Esophagus muscularis mucosa (tissue), 4 donors: ENCODE data around the gene B3GALT2. TPM values are rescaled to one million over a fixed set of nuclear protein-coding genes. Genes with fewer than 3 reads are reported as not detected.
"Not testable (repeated sequence)": the region's sequence is repeated elsewhere in the genome, so short reads cannot be mapped to it uniquely, and the experiment has no call there.

Source experiments
- DNase-seq: peaks from one replicate; pipeline ENCODE4 v3.0.0-alpha.2; 2017; ENCODE audit errors: extremely low spot score
- H3K27ac ChIP-seq, 4 donors: fragments of 200-600 bp; sonication (generic); replicated peaks in 1 of 4; 1 replicate in 3 of 4; 2 replicates in 1 of 4; pipeline ENCODE4 v1.5.1; 2016 to 2019; ENCODE audit warnings: mild to moderate bottlenecking in 1 of 4
- H3K27me3 ChIP-seq, 4 donors: fragments of 200-600 bp; sonication (generic); one replicate each; pipeline versions ENCODE4 v1.5.1 to v1.6.0; 2016 to 2019
- H3K36me3 ChIP-seq, 4 donors: fragments of 200-600 bp; sonication (generic); one replicate each; pipeline ENCODE4 v1.5.1; 2016 to 2019
- H3K4me1 ChIP-seq, 4 donors: fragments of 200-600 bp; sonication (generic); one replicate each; pipeline ENCODE4 v1.5.1; 2016 to 2019
- H3K4me3 ChIP-seq, 4 donors: fragments of 200-600 bp; sonication (generic); 1 replicate in 2 of 4; 2 replicates in 2 of 4; pipeline ENCODE4 v1.5.1; 2016 to 2019; ENCODE audit warnings: mild to moderate bottlenecking in 4 of 4, moderate library complexity in 1 of 4
- H3K9me3 ChIP-seq, 4 donors: fragments of 200-600 bp; sonication (generic); 1 replicate in 3 of 4; 2 replicates in 1 of 4; pipeline ENCODE4 v1.5.1; 2016 to 2019
- EP300 ChIP-seq: sonication (generic); formaldehyde crosslinking; IDR thresholded peaks from one replicate; pipeline ENCODE4 v1.6.1; 2017; ENCODE audit warnings: antibody characterized with exemption
- POLR2A ChIP-seq: fragments of 450-650 bp; IDR thresholded peaks from one replicate; pipeline ENCODE4 v1.6.1; 2017; ENCODE audit warnings: antibody characterized with exemption, moderate library complexity, mild to moderate bottlenecking, low read depth
- POLR2AphosphoS5 ChIP-seq, 2 donors: sonication (generic); formaldehyde crosslinking; IDR thresholded peaks; one replicate each; pipeline ENCODE4 v1.6.1; 2017; ENCODE audit warnings: antibody characterized with exemption in 2 of 2
- WGBS: methylation state at CpG from one replicate; pipeline ENCODE4 v1.1.5; 2018; 5-methylcytosine and 5-hydroxymethylcytosine counted together
- intact Hi-C: fragments of 100-400 bp; cut with DNase I; formaldehyde crosslinking; loops from one replicate; pipeline ENCODE4 v1.15.1; 2023
- total RNA-seq, 4 donors: library from RNA; depleted of rRNA; stranded (reverse); fragments of >200 nt; gene quantifications; one replicate each; pipeline versions ENCODE4 v1.1.0 to v1.2.1, GENCODE V29; 2016
- TF ChIP-seq, protein P1 (sequence below), 3 experiments: fragments of 200-600 bp in 2 of 3; fragments of 450-650 bp in 1 of 3; sonication (generic) in 2 of 3; IDR thresholded peaks; one replicate each; pipeline ENCODE4 v1.5.1; 2017 to 2019; ENCODE audit warnings: antibody characterized with exemption in 3 of 3, mild to moderate bottlenecking in 2 of 3, moderate library complexity in 1 of 3

The B3GALT2 gene
- total RNA-seq, 4 donors from 2014 or later, result 0.50 to 4.6 (median 1.8) TPM

DNA sequence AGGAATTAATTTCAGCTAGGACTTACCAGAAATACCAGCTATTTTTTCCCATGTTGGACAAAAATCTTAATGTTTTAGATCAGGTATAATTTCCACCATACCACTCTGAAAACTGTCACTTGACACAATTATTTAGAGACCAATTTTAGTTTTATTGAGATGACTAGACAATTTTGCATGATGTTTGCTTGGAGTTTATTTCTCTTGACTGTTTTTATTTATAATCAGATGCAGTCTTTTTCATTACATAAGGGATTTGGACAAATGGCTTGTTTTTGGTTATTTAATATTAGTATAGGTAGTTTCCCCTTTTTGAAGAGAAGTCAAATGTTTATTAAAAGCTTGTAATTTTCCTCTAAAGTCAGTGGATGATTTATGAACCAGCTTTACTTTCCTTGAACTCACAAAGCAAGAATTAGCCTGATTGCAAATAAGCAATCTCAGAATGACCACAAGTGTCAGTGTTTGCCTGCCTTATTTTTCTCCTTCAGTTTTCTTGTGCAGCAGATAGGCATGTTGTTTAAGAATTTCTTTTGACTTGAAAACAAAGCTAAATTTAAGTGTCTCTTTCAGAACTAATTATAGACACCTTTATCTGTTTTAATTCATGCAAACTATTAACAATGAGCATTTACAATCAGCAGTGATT lies 3.8 kb upstream of the B3GALT2 start:
- no peak for DNase-seq
- H3K4me1 ChIP-seq, result peaks cover 19 to 60% (median 56%) of the 10 kb centered on the region in 4 donors
- no peaks in the 10 kb centered on the region for H3K9me3 ChIP-seq
- H3K36me3 ChIP-seq, result peaks cover 0 to 8% (median 0%) of the 10 kb centered on the region in 4 donors
- no peak overlapping the region for H3K27ac ChIP-seq
- intact Hi-C loops, result no loop called here
- H3K4me3 ChIP-seq, result no peak overlapping the region
- TF ChIP-seq POLR2AphosphoS5 (IDR thresholded peaks at IDR 0.05) (no peak), POLR2A (no peak)
- TF ChIP-seq, protein P1, sequence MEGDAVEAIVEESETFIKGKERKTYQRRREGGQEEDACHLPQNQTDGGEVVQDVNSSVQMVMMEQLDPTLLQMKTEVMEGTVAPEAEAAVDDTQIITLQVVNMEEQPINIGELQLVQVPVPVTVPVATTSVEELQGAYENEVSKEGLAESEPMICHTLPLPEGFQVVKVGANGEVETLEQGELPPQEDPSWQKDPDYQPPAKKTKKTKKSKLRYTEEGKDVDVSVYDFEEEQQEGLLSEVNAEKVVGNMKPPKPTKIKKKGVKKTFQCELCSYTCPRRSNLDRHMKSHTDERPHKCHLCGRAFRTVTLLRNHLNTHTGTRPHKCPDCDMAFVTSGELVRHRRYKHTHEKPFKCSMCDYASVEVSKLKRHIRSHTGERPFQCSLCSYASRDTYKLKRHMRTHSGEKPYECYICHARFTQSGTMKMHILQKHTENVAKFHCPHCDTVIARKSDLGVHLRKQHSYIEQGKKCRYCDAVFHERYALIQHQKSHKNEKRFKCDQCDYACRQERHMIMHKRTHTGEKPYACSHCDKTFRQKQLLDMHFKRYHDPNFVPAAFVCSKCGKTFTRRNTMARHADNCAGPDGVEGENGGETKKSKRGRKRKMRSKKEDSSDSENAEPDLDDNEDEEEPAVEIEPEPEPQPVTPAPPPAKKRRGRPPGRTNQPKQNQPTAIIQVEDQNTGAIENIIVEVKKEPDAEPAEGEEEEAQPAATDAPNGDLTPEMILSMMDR (IDR thresholded peaks at IDR 0.05), result peak in 2 of 3 experiments; percentile 22 to 42
- no peaks in the 10 kb centered on the region for H3K27me3 ChIP-seq

DNA sequence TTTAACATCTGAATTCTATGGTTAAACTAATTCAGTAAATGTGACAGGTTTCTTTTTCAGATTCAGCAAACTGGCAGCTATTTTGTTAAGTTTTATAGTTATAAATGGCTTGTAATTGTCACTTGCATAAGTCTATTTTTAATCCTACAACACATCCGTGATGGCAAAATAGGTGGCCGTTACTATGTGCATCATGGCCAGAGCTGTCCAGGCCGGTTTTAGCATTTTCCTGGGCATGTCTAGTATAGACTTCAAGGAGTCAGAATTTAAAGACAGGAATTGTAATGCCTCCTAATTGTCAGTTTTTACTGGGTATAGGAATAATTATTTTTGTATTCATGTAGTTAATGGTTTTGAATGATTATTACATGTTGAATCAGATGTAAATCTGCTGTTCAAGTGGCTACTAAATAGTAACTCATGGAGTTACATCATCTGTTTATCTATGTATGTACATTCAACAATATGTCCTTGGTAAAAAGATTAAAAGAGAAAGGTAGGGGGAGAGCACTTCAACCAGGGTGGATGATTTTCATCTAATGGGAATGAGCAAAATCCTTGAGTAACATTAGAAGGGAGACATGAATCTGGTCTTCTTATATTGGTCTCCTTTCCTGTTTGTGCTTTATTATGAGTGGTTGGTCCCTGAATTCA lies 3.2 kb upstream of the B3GALT2 start:
- TF ChIP-seq POLR2A, result no peak
- no peak for TF ChIP-seq POLR2AphosphoS5 (IDR thresholded peaks at IDR 0.05)
- TF ChIP-seq, protein P1 (IDR thresholded peaks at IDR 0.05), result no peak
- no peak for TF ChIP-seq EP300
- Histone ChIP-seq H3K36me3 (peaks cover 0 to 8% (median 0%) of the 10 kb centered on the region in 4 donors), H3K27ac (no peak overlapping the region), H3K4me1 (peaks cover 22 to 67% (median 62%) of the 10 kb centered on the region in 4 donors), H3K27me3 (no peaks in the 10 kb centered on the region), H3K9me3 (no peaks in the 10 kb centered on the region), H3K4me3 (no peak overlapping the region)
- no peak for DNase-seq
- 82% methylated on average over 3 of the region's 3 CpGs for WGBS
- intact Hi-C loops, result loop anchor here (10.0 kb wide), 1 partner anchor 215 kb away; no protein-coding TSS in a partner anchor

DNA sequence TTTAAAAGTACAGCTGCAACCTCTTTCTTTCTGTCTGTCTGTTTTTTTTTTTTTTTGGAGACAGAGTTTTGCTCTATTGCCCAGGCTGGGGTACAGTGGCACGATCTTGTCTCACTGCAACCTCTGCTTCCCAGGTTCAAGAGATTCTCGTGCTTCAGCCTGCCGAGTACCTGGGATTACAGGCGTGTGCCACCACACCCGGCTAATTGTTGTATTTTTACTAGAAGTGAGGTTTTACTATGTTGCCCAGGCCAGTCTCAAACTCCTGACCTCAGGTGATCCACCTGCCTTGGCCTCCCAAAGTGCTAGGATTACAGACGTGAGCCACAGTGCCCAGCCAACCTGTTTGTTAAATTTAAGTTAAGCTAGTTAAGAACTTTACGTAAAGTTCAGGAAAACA lies 2.5 kb upstream of the B3GALT2 start:
- H3K27ac ChIP-seq, H3K9me3 ChIP-seq, H3K4me3 ChIP-seq, DNase-seq, H3K27me3 ChIP-seq, H3K36me3 ChIP-seq: not testable (repeated sequence)
- H3K4me1 ChIP-seq, result peaks cover 22 to 68% (median 67%) of the 10 kb centered on the region in 4 donors
- 97% methylated on average over 7 of the region's 7 CpGs for WGBS
- intact Hi-C loops, result loop anchor here (10.0 kb wide), 1 partner anchor 216 kb away; no protein-coding TSS in a partner anchor

DNA sequence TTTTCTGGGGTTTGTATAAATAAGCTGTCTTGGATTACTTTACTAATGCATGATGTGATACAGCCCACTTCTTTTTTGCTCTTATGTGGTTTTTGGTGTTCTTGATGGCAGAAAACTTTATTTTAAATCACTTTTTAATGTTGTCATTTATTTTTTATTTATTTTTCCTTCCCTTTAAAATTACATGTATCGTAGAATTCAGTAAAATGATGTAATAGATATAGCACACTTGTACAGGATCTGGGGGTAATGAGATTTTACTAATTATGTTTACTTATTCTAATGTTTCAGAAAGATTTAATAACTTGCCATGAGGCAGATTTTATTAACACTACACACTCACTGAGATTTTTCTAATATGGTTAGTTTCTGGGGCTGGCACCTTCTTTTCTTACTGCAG lies 701 bp upstream of the B3GALT2 start:
- intact Hi-C loops, result loop anchor here (10.0 kb wide), 1 partner anchor 218 kb away; no protein-coding TSS in a partner anchor
- WGBS, result 69% methylated on average over 1 of the region's 1 CpG
- DNase-seq, result no peak
- Histone ChIP-seq H3K9me3 (no peaks in the 10 kb centered on the region), H3K36me3 (peaks cover 0 to under 1% (median 0%) of the 10 kb centered on the region in 4 donors), H3K4me1 (peaks cover 27 to 84% (median 83%) of the 10 kb centered on the region in 4 donors), H3K4me3 (no peak overlapping the region), H3K27ac (peak overlapping the region in 1 of 4 donors; percentile 12), H3K27me3 (no peaks in the 10 kb centered on the region)
- TF ChIP-seq POLR2A (no peak), POLR2AphosphoS5 (IDR thresholded peaks at IDR 0.05) (no peak), EP300 (no peak)
- TF ChIP-seq, protein P1 (IDR thresholded peaks at IDR 0.05), result no peak

DNA sequence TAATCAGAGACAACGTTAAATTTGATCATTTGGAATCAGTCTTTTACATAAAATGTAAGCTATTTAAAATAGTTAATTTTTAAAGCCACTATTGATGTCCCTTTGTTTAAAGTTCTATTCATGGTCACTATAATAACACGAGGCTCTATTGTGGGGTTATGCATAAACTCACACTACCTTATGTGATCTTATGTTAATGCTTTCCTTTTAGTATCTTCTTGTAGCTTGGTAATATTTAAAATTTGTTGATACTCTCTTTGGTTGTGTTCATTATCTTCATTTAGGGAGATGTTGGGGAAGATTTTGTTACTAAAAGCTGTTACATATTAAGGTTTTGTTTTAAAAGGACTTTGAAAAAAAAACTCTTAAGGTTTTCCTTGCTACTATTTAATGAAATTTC lies 1.2 kb downstream of the B3GALT2 start:
- TF ChIP-seq EP300, result no peak
- TF ChIP-seq POLR2A, result no peak
- TF ChIP-seq, protein P1 (IDR thresholded peaks at IDR 0.05), result no peak
- no peak for TF ChIP-seq POLR2AphosphoS5 (IDR thresholded peaks at IDR 0.05)
- intact Hi-C loops, result loop anchor here (10.0 kb wide), 1 partner anchor 220 kb away; no protein-coding TSS in a partner anchor

More for the DNA sequence above, 1.2 kb downstream of the B3GALT2 start:
- Histone ChIP-seq H3K27ac (peak overlapping the region in 1 of 4 donors; percentile 46), H3K27me3 (no peaks in the 10 kb centered on the region), H3K4me3 (peak overlapping the region in 3 of 4 donors; percentile 43 to 54 (median 48)), H3K36me3 (no peaks in the 10 kb centered on the region), H3K9me3 (no peaks in the 10 kb centered on the region), H3K4me1 (peaks cover 28 to 91% (median 90%) of the 10 kb centered on the region in 4 donors)
- 64% methylated on average over 2 of the region's 2 CpGs for WGBS
- no peak for DNase-seq
